ENCODE results near the gene CDK8. TPM values are rescaled to one million over a fixed set of nuclear protein-coding genes. Genes with fewer than 3 reads are reported as not detected.

Gene CDK8
- total RNA-seq, 5 donors from 2014 or later (not counting 1 experiment from before 2014, with no cell fraction given): 9.2 to 13.5 (median 12.1) TPM

- CTCF ChIA-PET: interaction anchor here (1.0 to 1.7 kb wide), 3 partner anchors 33 to 36 kb away, joined by 3 to 9 read pairs (median 6); no protein-coding TSS in a partner anchor
- no peak for DNase-seq
- H3K4me1 Mint-ChIP-seq: peaks cover 40 to 47% (median 42%) of the 10 kb centered on the region in 3 donors
- H3K36me3 ChIP-seq (ENCODE audit: control insufficient read depth in 2 of 2, extremely low read depth in 1 of 2, insufficient read depth in 1 of 2, low read length in 1 of 2): peaks cover 0 to 43% of the 10 kb centered on the region in 2 donors
- ATAC-seq (replicated peaks in 1 of 4): no peak
- H3K9me3 Mint-ChIP-seq: peaks cover 0 to 7% (median 0%) of the 10 kb centered on the region in 3 donors
- H3K27ac Mint-ChIP-seq: no peak overlapping the region
- H3K27me3 Mint-ChIP-seq: no peaks in the 10 kb centered on the region
- 60% methylated on average over 1 of the region's 2 CpGs for WGBS (ENCODE audit: insufficient coverage)
- POLR2A ChIA-PET: interaction anchor here in 1 of 2 donors (0.7 to 1.1 kb wide), 2 partner anchors 34 to 37 kb away, joined by 3 read pairs; no protein-coding TSS in a partner anchor
- no peak overlapping the region for H3K27ac ChIP-seq (ENCODE audit: low read length)
- no peaks in the 10 kb centered on the region for H3K9me3 ChIP-seq
- H3K4me1 ChIP-seq (ENCODE audit: control insufficient read depth in 1 of 2, extremely low read depth in 1 of 2, insufficient read depth in 2 of 2, low read length in 2 of 2): peaks cover 9 to 22% of the 10 kb centered on the region in 2 experiments
- H3K36me3 Mint-ChIP-seq: peaks cover 29% of the 10 kb centered on the region
- H3K4me3 ChIP-seq (ENCODE audit: control insufficient read depth in 1 of 2, extremely low read depth in 1 of 2, low read length in 1 of 2): no peak overlapping the region
- no peaks in the 10 kb centered on the region for H3K27me3 ChIP-seq (replicated peaks in 1 of 2; ENCODE audit: control insufficient read depth in 2 of 2, extremely low read depth in 1 of 2, insufficient read depth in 2 of 2, low read length in 1 of 2)
- peak overlapping the region; percentile 64 to 99 (median 97) for H3K4me3 Mint-ChIP-seq
Observed at GRCh38 chr13:26220575-26220974, 33.4 kb upstream of the CDK8 start.

DNA sequence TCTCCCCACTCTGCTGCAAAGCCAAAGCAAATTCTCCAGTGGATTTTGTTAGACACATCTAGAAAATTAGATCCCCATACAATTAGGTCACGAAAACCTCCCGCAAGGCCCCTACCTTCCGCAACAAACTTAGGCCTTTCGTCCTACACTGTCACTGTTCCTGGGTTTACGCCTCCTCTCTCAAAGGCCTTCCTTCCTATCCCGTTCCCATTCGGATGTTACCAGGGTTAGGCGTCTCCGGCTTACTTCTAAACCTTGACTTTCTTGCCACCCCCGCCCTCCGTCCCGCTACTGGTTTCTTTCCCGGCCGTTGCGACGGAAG is 32.6 kb upstream of the CDK8 start:
- Mint-ChIP-seq H3K4me1 (peaks cover 37 to 47% (median 42%) of the 10 kb centered on the region in 3 donors), H3K27me3 (no peaks in the 10 kb centered on the region), H3K9me3 (peaks cover 0 to 7% (median 0%) of the 10 kb centered on the region in 3 donors), H3K4me3 (peak overlapping the region; percentile 97 to 100 (median 99)), H3K27ac (peak overlapping the region; percentile 100), H3K36me3 (peaks cover 29% of the 10 kb centered on the region)
- H3K4me1 ChIP-seq (ENCODE audit: control insufficient read depth in 1 of 2, extremely low read depth in 1 of 2, insufficient read depth in 2 of 2, low read length in 2 of 2): peaks cover 9 to 22% of the 10 kb centered on the region in 2 experiments
- DNase-seq: no peak
- peak overlapping the region; percentile 94 for H3K4me3 ChIP-seq (ENCODE audit: control insufficient read depth in 1 of 2, extremely low read depth in 1 of 2, low read length in 1 of 2)
- peak overlapping the region; percentile 91 for H3K27ac ChIP-seq (ENCODE audit: low read length)
- POLR2A ChIA-PET: interaction anchor here in 1 of 2 donors (0.7 to 1.3 kb wide), 3 partner anchors 32 to 37 kb away, joined by 3 read pairs; no protein-coding TSS in a partner anchor
- H3K36me3 ChIP-seq (ENCODE audit: control insufficient read depth in 2 of 2, extremely low read depth in 1 of 2, insufficient read depth in 1 of 2, low read length in 1 of 2): peaks cover 0 to 36% of the 10 kb centered on the region in 2 donors
- CTCF ChIA-PET: interaction anchor here (0.7 to 2.1 kb wide), 6 partner anchors 32 to 275 kb away, joined by 3 to 20 read pairs (median 4); no protein-coding TSS in a partner anchor
- ATAC-seq (replicated peaks in 1 of 4): peak; percentile 1 to 15 (median 2)
- 0% methylated on average over 16 of the region's 16 CpGs for WGBS (ENCODE audit: insufficient coverage)
- H3K27me3 ChIP-seq (replicated peaks in 1 of 2; ENCODE audit: control insufficient read depth in 2 of 2, extremely low read depth in 1 of 2, insufficient read depth in 2 of 2, low read length in 1 of 2): no peaks in the 10 kb centered on the region
- no peaks in the 10 kb centered on the region for H3K9me3 ChIP-seq

GRCh38 chr13:26221721-26222519 is 32.0 kb upstream of the CDK8 start, which contains the start of gene RNF6:
RNF6 (minus strand) TSS chr13:26222314; CDS start chr13:26219649, 2,665 bp downstream.
- under 1% methylated on average over 57 of the region's 67 CpGs for WGBS (ENCODE audit: insufficient coverage)
- DNase-seq: peak; percentile 77 to 95 (median 88)
- Mint-ChIP-seq H3K27me3 (no peaks in the 10 kb centered on the region), H3K27ac (peak within 1 kb of the TSS; percentile 100), H3K4me1 (peaks cover 37 to 46% (median 41%) of the 10 kb centered on the region in 3 donors), H3K9me3 (peaks cover 0 to 7% (median 0%) of the 10 kb centered on the region in 3 donors), H3K36me3 (peaks cover 27% of the 10 kb centered on the region), H3K4me3 (peak within 1 kb of the TSS; percentile 97 to 100 (median 99))
- Histone ChIP-seq H3K4me3 (ENCODE audit: control insufficient read depth in 1 of 2, extremely low read depth in 1 of 2, low read length in 1 of 2) (peak within 1 kb of the TSS; percentile 94), H3K36me3 (ENCODE audit: control insufficient read depth in 2 of 2, extremely low read depth in 1 of 2, insufficient read depth in 1 of 2, low read length in 1 of 2) (peaks cover 0 to 30% of the 10 kb centered on the region in 2 donors), H3K4me1 (ENCODE audit: control insufficient read depth in 1 of 2, extremely low read depth in 1 of 2, insufficient read depth in 2 of 2, low read length in 2 of 2) (peaks cover 9 to 22% of the 10 kb centered on the region in 2 experiments), H3K9me3 (no peaks in the 10 kb centered on the region), H3K27ac (ENCODE audit: low read length) (peak within 1 kb of the TSS; percentile 91), H3K27me3 (replicated peaks in 1 of 2; ENCODE audit: control insufficient read depth in 2 of 2, extremely low read depth in 1 of 2, insufficient read depth in 2 of 2, low read length in 1 of 2) (no peaks in the 10 kb centered on the region)
- ATAC-seq (replicated peaks in 1 of 4): peak; percentile 95 to 97 (median 96)
- ChIA-PET POLR2A (interaction anchor here (0.9 to 1.3 kb wide), 3 partner anchors 9 to 31 kb away, joined by 3 to 4 read pairs (median 3); no protein-coding TSS in a partner anchor), CTCF (interaction anchor here (0.7 to 2.1 kb wide), 4 partner anchors 34 to 275 kb away, joined by 3 to 20 read pairs (median 6); no protein-coding TSS in a partner anchor)

DNA sequence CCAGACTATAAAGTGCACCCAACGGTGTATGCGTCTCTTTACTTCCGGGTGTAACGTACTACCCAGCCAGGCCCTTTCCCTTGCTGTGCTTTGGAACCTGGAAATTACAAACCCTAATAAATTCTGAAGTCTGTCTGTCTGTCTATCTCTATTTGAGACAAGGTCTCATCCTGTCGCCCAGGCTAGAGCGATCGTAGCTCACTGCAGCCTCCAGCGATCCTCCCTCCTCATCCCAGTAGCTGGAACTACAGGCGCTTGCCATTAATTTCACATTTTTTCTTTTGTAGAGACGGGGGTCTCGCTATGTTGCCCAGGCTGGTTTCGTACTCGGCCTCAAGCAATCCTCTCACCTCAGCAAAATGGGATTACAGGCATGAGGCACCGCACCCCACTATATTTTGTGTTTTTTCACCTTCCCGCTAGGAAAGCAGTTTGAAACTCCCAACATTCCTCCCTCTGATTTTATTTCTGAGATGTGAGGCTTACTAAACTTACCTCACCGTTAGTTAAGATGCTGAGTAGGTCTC is 31.3 kb upstream of the CDK8 start:
- 30% methylated on average over 14 of the region's 16 CpGs for WGBS (ENCODE audit: insufficient coverage)
- H3K27me3 Mint-ChIP-seq: peaks cover 0 to 1% of the 10 kb centered on the region in 2 donors
- peak overlapping the region; percentile 100 for H3K27ac Mint-ChIP-seq
- H3K4me3 Mint-ChIP-seq: peak overlapping the region; percentile 97 to 100 (median 99)
- peaks cover 21% of the 10 kb centered on the region for H3K36me3 Mint-ChIP-seq
- Histone ChIP-seq H3K4me1 (ENCODE audit: control insufficient read depth in 1 of 2, extremely low read depth in 1 of 2, insufficient read depth in 2 of 2, low read length in 2 of 2) (peaks cover 9 to 22% of the 10 kb centered on the region in 2 experiments), H3K27me3 (replicated peaks in 1 of 2; ENCODE audit: control insufficient read depth in 2 of 2, extremely low read depth in 1 of 2, insufficient read depth in 2 of 2, low read length in 1 of 2) (no peaks in the 10 kb centered on the region), H3K9me3 (no peaks in the 10 kb centered on the region), H3K36me3 (ENCODE audit: control insufficient read depth in 2 of 2, extremely low read depth in 1 of 2, insufficient read depth in 1 of 2, low read length in 1 of 2) (peaks cover 0 to 24% of the 10 kb centered on the region in 2 donors), H3K4me3 (ENCODE audit: control insufficient read depth in 1 of 2, extremely low read depth in 1 of 2, low read length in 1 of 2) (peak overlapping the region; percentile 94), H3K27ac (ENCODE audit: low read length) (peak overlapping the region; percentile 91)
- H3K4me1 Mint-ChIP-seq: peaks cover 37 to 40% (median 38%) of the 10 kb centered on the region in 3 donors
- ChIA-PET CTCF (interaction anchor here (1.0 to 2.1 kb wide), 3 partner anchors 33 to 37 kb away, joined by 6 to 20 read pairs (median 9); no protein-coding TSS in a partner anchor), POLR2A (interaction anchor here (0.6 to 1.1 kb wide), 3 partner anchors 10 to 1397 kb away, joined by 3 to 4 read pairs (median 3); no protein-coding TSS in a partner anchor)
- ATAC-seq (replicated peaks in 1 of 4) (peak; percentile 44 to 64 (median 58)), DNase-seq (no peak)
- peaks cover 0 to 7% (median 0%) of the 10 kb centered on the region in 3 donors for H3K9me3 Mint-ChIP-seq

- DNase-seq (no peak), ATAC-seq (replicated peaks in 1 of 4) (no peak)
- Mint-ChIP-seq H3K27ac (no peak overlapping the region), H3K9me3 (peaks cover 0 to 7% (median 0%) of the 10 kb centered on the region in 3 donors), H3K4me3 (no peak overlapping the region), H3K4me1 (peaks cover 16 to 22% (median 20%) of the 10 kb centered on the region in 3 donors), H3K27me3 (peaks cover 0 to 5% of the 10 kb centered on the region in 2 donors), H3K36me3 (peaks cover 4% of the 10 kb centered on the region)
- no peak overlapping the region for H3K4me3 ChIP-seq (ENCODE audit: control insufficient read depth in 1 of 2, extremely low read depth in 1 of 2, low read length in 1 of 2)
- no peak overlapping the region for H3K27ac ChIP-seq (ENCODE audit: low read length)
- POLR2A ChIA-PET: no interaction called here
- H3K36me3 ChIP-seq (ENCODE audit: control insufficient read depth in 2 of 2, extremely low read depth in 1 of 2, insufficient read depth in 1 of 2, low read length in 1 of 2): no peaks in the 10 kb centered on the region
- WGBS (ENCODE audit: insufficient coverage): 95% methylated on average over 4 of the region's 7 CpGs
- no peaks in the 10 kb centered on the region for H3K9me3 ChIP-seq
- H3K4me1 ChIP-seq (ENCODE audit: control insufficient read depth in 1 of 2, extremely low read depth in 1 of 2, insufficient read depth in 2 of 2, low read length in 2 of 2): peaks cover 6 to 8% of the 10 kb centered on the region in 2 experiments
- CTCF ChIA-PET: no interaction called here
- no peaks in the 10 kb centered on the region for H3K27me3 ChIP-seq (replicated peaks in 1 of 2; ENCODE audit: control insufficient read depth in 2 of 2, extremely low read depth in 1 of 2, insufficient read depth in 2 of 2, low read length in 1 of 2)
Observed at GRCh38 chr13:26225896-26226617, 27.9 kb upstream of the CDK8 start.

All from T-cell (primary cell).